SK-N-SH treated with all-trans-retinoic acid at 6 μM for 48 hours (cell line): ENCODE data around the gene ADGRB3.

Source experiments
- ARNTL ChIP-seq: fragments of 450-650 bp; formaldehyde crosslinking; IDR thresholded peaks from 2 replicates; pipeline ENCODE4 v1.5.0; 2020; ENCODE audit warnings: low read depth, mild to moderate bottlenecking, moderate library complexity, borderline replicate concordance
- BACH2 ChIP-seq: fragments of 250-450 bp; sonication (Bioruptor Pico); IDR thresholded peaks from 2 replicates; pipeline ENCODE4 v1.9.0; 2021; ENCODE audit warnings: mild to moderate bottlenecking, borderline replicate concordance
- ESRRG ChIP-seq: fragments of 250-450 bp; sonication (Bioruptor Pico); IDR thresholded peaks from 2 replicates; pipeline ENCODE4 v1.6.1; 2021; ENCODE audit warnings: mild to moderate bottlenecking
- GLIS3 ChIP-seq: fragments of 250-450 bp; sonication (Bioruptor Pico); IDR thresholded peaks from 2 replicates; pipeline ENCODE4 v1.5.0; 2020; ENCODE audit warnings: mild to moderate bottlenecking, moderate library complexity
- OSR1 ChIP-seq: fragments of 250-450 bp; sonication (Bioruptor Pico); IDR thresholded peaks from 2 replicates; pipeline ENCODE4 v1.8.0; 2022; ENCODE audit warnings: moderate library complexity, mild to moderate bottlenecking, inconsistent platforms
- PATZ1 ChIP-seq: fragments of 250-450 bp; sonication (Bioruptor Pico); IDR thresholded peaks from 2 replicates; pipeline ENCODE4 v1.8.0; 2020; ENCODE audit warnings: mild to moderate bottlenecking, moderate library complexity, borderline replicate concordance
- RARB ChIP-seq: fragments of 250-450 bp; sonication (Bioruptor Pico); IDR thresholded peaks from 2 replicates; pipeline ENCODE4 v1.8.0; 2021; ENCODE audit warnings: mild to moderate bottlenecking, moderate library complexity
- TCF4 ChIP-seq: fragments of 250-450 bp; sonication (Bioruptor Pico); IDR thresholded peaks from 2 replicates; pipeline ENCODE4 v1.8.0; 2021; ENCODE audit warnings: mild to moderate bottlenecking, moderate library complexity, borderline replicate concordance
- TSHZ2 ChIP-seq: fragments of 250-450 bp; sonication (Bioruptor Pico); IDR thresholded peaks from 2 replicates; pipeline ENCODE4 v1.5.0; 2020; ENCODE audit warnings: mild to moderate bottlenecking, moderate library complexity
- ZC3H10 ChIP-seq: fragments of 250-450 bp; sonication (Bioruptor Pico); IDR thresholded peaks from 2 replicates; pipeline ENCODE4 v1.5.1; 2021; ENCODE audit warnings: mild to moderate bottlenecking, moderate library complexity
- ZFP3 ChIP-seq: fragments of 250-450 bp; sonication (Bioruptor Pico); IDR thresholded peaks from 2 replicates; pipeline ENCODE4 v1.5.0; 2020; ENCODE audit warnings: mild to moderate bottlenecking, moderate library complexity
- ZFP30 ChIP-seq: fragments of 450-650 bp; formaldehyde crosslinking; IDR thresholded peaks from 2 replicates; pipeline ENCODE4 v1.5.0; 2022; ENCODE audit warnings: mild to moderate bottlenecking, moderate library complexity
- ZNF70 ChIP-seq: fragments of 450-650 bp; formaldehyde crosslinking; IDR thresholded peaks from 2 replicates; pipeline ENCODE4 v1.5.0; 2020; ENCODE audit warnings: mild to moderate bottlenecking, moderate library complexity

GRCh38 chr6:69423785-69424184 lies 788.7 kb downstream of the ADGRB3 start:
- no peak for TF ChIP-seq ZC3H10
- no peak for TF ChIP-seq ZFP30 (CRISPR knock-in tag)
- no peak for TF ChIP-seq RARB (CRISPR knock-in tag)
- no peak for TF ChIP-seq GLIS3
- TF ChIP-seq ZFP3 (CRISPR knock-in tag), result no peak
- TF ChIP-seq ZNF70 (CRISPR knock-in tag), result no peak
- no peak for TF ChIP-seq TSHZ2 (CRISPR knock-in tag)
- no peak for TF ChIP-seq ESRRG
- TF ChIP-seq ARNTL, result no peak
- TF ChIP-seq OSR1 (CRISPR knock-in tag), result no peak
- TF ChIP-seq BACH2 (CRISPR knock-in tag), result no peak
- no peak for TF ChIP-seq PATZ1 (CRISPR knock-in tag)
- TF ChIP-seq TCF4 (CRISPR knock-in tag), result no peak
